ENCODE data around the gene RNF151.

The RNF151 gene

GRCh38 chr16:1978476-1979120 lies 11.9 kb downstream of the RNF151 start:
- DNase-seq, result no peak

- no peak for DNase-seq
Observed at GRCh38 chr16:1979271-1980029, 12.8 kb downstream of the RNF151 start.

GRCh38 chr16:1980030-1980769 lies 13.5 kb downstream of the RNF151 start:
- DNase-seq, result no peak

GRCh38 chr16:1980770-1981087 lies 14.1 kb downstream of the RNF151 start:
- DNase-seq, result no peak

GRCh38 chr16:1981398-1981836 lies 14.8 kb downstream of the RNF151 start, which contains the start of gene NOXO1:
TSS of gene NOXO1 (minus strand) at chr16:1981469. CDS start at chr16:1981179, 290 bp downstream.
- no peak for DNase-seq

GRCh38 chr16:1982013-1982433 lies 15.4 kb downstream of the RNF151 start:
- DNase-seq, result no peak

GRCh38 chr16:1982991-1983543 lies 16.4 kb downstream of the RNF151 start:
- DNase-seq, result no peak

GRCh38 chr16:1983544-1984346 lies 17.1 kb downstream of the RNF151 start, which contains the start of gene GFER:
TSS of gene GFER (plus strand) at chr16:1984193. CDS start at chr16:1984219, 26 bp downstream.
- DNase-seq, result peak; percentile 91

- DNase-seq, result no peak
Observed at GRCh38 chr16:1984347-1985225, 17.9 kb downstream of the RNF151 start.

GRCh38 chr16:1985466-1986150 lies 19.0 kb downstream of the RNF151 start:
- DNase-seq, result no peak

- DNase-seq, result no peak
Observed at GRCh38 chr16:1987198-1987597, 20.5 kb downstream of the RNF151 start.

GRCh38 chr16:1989209-1990100 lies 22.8 kb downstream of the RNF151 start, which contains the start of gene SYNGR3:
TSS of gene SYNGR3 (plus strand) at chr16:1989970. CDS start at chr16:1990103, 133 bp downstream.
- DNase-seq, result no peak

GRCh38 chr16:1990101-1990350 lies 23.4 kb downstream of the RNF151 start:
- DNase-seq, result no peak

GRCh38 chr16:1990351-1991134 lies 23.9 kb downstream of the RNF151 start:
- no peak for DNase-seq

- no peak for DNase-seq
Observed at GRCh38 chr16:1991135-1991551, 24.5 kb downstream of the RNF151 start.

- DNase-seq, result no peak
Observed at GRCh38 chr16:1991588-1991947, 24.9 kb downstream of the RNF151 start.

GRCh38 chr16:1991948-1992703 lies 25.5 kb downstream of the RNF151 start:
- DNase-seq, result peak; percentile 92

GRCh38 chr16:1992704-1993317 lies 26.2 kb downstream of the RNF151 start:
- no peak for DNase-seq
